ENCODE results near the gene HNRNPDL. TPM values are rescaled to one million over a fixed set of nuclear protein-coding genes. Genes with fewer than 3 reads are reported as not detected.

Gene HNRNPDL
- total RNA-seq, 2 donors from 2014 or later = 95.5 to 137 TPM

DNA sequence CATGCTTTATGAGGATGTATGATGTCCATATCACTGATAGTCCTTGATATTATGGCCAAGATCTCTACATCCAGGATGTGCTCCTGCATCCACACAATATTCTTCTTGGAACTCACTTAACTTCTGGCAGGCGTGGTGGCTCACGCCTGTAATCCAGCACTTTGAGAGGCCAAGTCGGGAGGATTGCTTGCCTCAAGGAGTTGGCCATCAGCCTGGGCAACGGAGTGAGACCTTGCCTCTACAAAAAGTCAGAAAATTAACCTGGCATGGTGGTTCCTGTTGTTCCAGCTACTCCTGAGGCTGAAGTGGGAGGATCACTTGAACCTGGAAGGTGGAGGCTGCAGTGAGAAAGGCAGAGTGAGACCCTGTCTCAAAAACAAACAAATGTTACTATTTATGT lies 54.2 kb downstream of the HNRNPDL start:
- Histone ChIP-seq H3K9me3 (no peaks in the 10 kb centered on the region), H3K27ac (no peak overlapping the region), H3K9ac (ENCODE audit: low read depth in 2 of 2, low read length in 2 of 2) (no peak overlapping the region), H3K27me3 (no peaks in the 10 kb centered on the region), H3K4me1 (no peaks in the 10 kb centered on the region), H3K36me3 (no peaks in the 10 kb centered on the region), H3K4me3 (no peak overlapping the region)
- intact Hi-C loops (cut with DNase I) = no loop called here
- no peak for DNase-seq
- TF ChIP-seq, protein P1, sequence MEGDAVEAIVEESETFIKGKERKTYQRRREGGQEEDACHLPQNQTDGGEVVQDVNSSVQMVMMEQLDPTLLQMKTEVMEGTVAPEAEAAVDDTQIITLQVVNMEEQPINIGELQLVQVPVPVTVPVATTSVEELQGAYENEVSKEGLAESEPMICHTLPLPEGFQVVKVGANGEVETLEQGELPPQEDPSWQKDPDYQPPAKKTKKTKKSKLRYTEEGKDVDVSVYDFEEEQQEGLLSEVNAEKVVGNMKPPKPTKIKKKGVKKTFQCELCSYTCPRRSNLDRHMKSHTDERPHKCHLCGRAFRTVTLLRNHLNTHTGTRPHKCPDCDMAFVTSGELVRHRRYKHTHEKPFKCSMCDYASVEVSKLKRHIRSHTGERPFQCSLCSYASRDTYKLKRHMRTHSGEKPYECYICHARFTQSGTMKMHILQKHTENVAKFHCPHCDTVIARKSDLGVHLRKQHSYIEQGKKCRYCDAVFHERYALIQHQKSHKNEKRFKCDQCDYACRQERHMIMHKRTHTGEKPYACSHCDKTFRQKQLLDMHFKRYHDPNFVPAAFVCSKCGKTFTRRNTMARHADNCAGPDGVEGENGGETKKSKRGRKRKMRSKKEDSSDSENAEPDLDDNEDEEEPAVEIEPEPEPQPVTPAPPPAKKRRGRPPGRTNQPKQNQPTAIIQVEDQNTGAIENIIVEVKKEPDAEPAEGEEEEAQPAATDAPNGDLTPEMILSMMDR (IDR thresholded peaks at IDR 0.05) = no peak

GRCh38 chr4:82373816-82374625 lies 56.2 kb downstream of the HNRNPDL start, which contains the start of gene HNRNPD:
Gene HNRNPD (minus strand): TSS chr4:82373991. CDS start chr4:82373678, 313 bp downstream.
- peak within 1 kb of the TSS; percentile 98 for H3K27ac ChIP-seq
- H3K4me3 ChIP-seq = peak within 1 kb of the TSS; percentile 59
- peak; percentile 97 for DNase-seq
- H3K27me3 ChIP-seq = no peaks in the 10 kb centered on the region
- intact Hi-C loops (cut with DNase I) = loop anchor here (2.0 to 5.0 kb wide), 2 partner anchors 55 to 638 kb away; partner anchors contain the start of gene LIN54
- H3K4me1 ChIP-seq = peaks cover 5% of the 10 kb centered on the region
- peak within 1 kb of the TSS; percentile 95 to 99 for H3K9ac ChIP-seq (ENCODE audit: low read depth in 2 of 2, low read length in 2 of 2)
- TF ChIP-seq, protein P1 (IDR thresholded peaks at IDR 0.05) = no peak
- H3K36me3 ChIP-seq = no peaks in the 10 kb centered on the region
- no peaks in the 10 kb centered on the region for H3K9me3 ChIP-seq

DNA sequence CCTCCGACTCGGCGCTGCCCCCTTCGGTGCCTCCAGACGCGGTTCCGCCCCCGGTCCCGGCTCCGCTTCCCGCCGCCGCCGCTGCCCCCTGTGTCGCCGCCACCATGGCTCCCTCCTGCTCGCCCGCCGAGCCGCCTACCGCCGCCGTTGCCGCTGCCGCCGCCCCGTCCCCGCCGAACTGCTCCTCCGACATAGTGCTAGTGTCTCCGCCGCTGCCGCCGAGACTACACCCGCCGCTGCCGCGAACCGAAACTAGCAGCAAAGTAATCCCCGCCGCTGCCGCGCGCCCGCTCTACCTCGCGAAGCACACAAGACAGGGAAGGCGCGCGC lies 56.8 kb downstream of the HNRNPDL start:
- H3K27me3 ChIP-seq = no peaks in the 10 kb centered on the region
- peak overlapping the region; percentile 98 for H3K27ac ChIP-seq
- intact Hi-C loops (cut with DNase I) = loop anchor here (5.0 kb wide), 1 partner anchor 639 kb away; the partner anchor contains the start of gene LIN54
- H3K4me1 ChIP-seq = peaks cover 5% of the 10 kb centered on the region
- no peaks in the 10 kb centered on the region for H3K9me3 ChIP-seq
- peak overlapping the region; percentile 59 for H3K4me3 ChIP-seq
- no peak for DNase-seq
- no peaks in the 10 kb centered on the region for H3K36me3 ChIP-seq
- TF ChIP-seq, protein P1 (IDR thresholded peaks at IDR 0.05) = no peak
- H3K9ac ChIP-seq (ENCODE audit: low read depth in 2 of 2, low read length in 2 of 2) = peak overlapping the region; percentile 95 to 99

Other genes starting within 250 kb of the HNRNPDL start
- gene HNRNPD, start 56.5 kb downstream of the HNRNPDL start, total RNA-seq = 100 to 1,000 TPM; 145 to 181 TPM
- gene ENOPH1, start 128 bp upstream of the HNRNPDL start, total RNA-seq = 10 to 100 TPM; 19.9 to 38.5 TPM
- 1 to 10 TPM; 1.2 to 2.5 TPM for gene TMEM150C, start 131.5 kb upstream of the HNRNPDL start, total RNA-seq